Lung microvascular endothelial cell (primary cell): ENCODE data around the gene KRTAP2-3. TPM values are rescaled to one million over a fixed set of nuclear protein-coding genes. Genes with fewer than 3 reads are reported as not detected.
"Not testable (repeated sequence)": the region's sequence is repeated elsewhere in the genome, so short reads cannot be mapped to it uniquely, and the experiment has no call there.

Source experiments
- DNase-seq, 2 donors: peaks; one replicate each; pipeline versions ENCODE4 v3.0.0 to v3.0.0-alpha.2; 2010; ENCODE audit warnings: low read depth in 2 of 2
- total RNA-seq: library from RNA; depleted of rRNA; stranded (reverse); fragments of >200 nt; gene quantifications from 2 replicates; pipeline ENCODE4 v1.2.1, GENCODE V29; 2014

Gene KRTAP2-3
- total RNA-seq, 1 donor from 2014 or later: not detected

DNA sequence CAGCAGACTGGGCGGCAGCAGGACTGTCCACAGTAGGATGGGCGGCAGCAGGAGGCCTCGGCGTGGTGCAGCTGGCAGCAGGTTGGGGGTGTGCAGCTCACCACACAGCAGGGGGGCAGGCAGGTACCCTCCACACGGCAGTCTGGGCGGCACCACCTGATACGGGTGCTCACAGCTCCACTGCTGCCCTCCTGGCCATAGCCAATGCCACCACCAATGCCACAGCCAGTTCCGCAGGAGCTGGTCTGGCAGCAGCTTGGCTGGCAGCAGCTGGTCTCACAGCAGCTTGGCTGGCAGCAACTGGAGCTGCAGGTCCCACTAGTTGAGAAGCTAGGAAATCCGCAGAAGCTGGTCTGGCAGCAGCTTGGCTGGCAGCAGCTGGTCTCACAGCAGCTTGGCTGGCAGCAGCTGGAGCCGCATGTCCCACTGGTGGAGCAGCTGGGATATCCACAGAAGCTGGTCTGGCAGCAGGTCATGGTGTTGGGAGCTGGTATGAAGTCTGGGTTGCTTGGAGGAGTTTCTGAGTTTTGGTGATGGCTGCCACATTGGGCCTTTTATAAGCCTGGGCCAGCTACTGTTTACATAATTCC lies 25.5 kb downstream of the KRTAP2-3 start, which contains the start of gene KRTAP1-3:
TSS of gene KRTAP1-3 (minus strand) at position 529 of the 590 bp plus-strand sequence. CDS start at position 476, 53 bp downstream.
- not testable (repeated sequence) for DNase-seq

- DNase-seq: no peak
Measured at GRCh38 chr17:41029633-41030245, 30.2 kb downstream of the KRTAP2-3 start, which contains the start of gene KRTAP1-4. TSS of gene KRTAP1-4 (minus strand) at chr17:41030195. CDS start at chr17:41030078, 117 bp downstream.

GRCh38 chr17:41026715-41027471 lies 33.0 kb downstream of the KRTAP2-3 start, which contains the start of gene KRTAP1-5:
TSS of gene KRTAP1-5 (minus strand) at chr17:41027208. CDS start at chr17:41027155, 53 bp downstream.
- DNase-seq: no peak

GRCh38 chr17:41024697-41025096 lies 35.2 kb downstream of the KRTAP2-3 start:
- no peak for DNase-seq

- no peak for DNase-seq
Measured at GRCh38 chr17:41020336-41020735, 39.6 kb downstream of the KRTAP2-3 start.

DNA sequence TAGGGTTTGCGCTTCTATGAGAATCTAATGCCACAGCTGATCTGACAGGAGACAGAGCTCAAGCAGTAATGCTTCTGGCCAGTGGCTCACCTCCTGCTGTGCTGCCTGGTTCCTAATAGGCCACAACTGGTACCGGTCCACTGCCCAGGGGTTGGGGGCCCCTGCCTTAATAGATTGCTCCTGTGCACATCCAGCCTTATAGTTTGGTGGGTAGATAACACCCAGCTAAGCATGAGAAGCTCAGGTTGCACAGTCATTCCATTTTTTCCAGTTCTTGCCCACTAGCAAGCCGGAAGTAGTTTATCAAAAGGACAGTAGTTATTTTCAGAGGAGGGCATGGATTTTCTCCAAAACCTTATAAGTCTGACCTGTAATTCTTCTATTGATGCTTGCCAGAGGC lies 40.5 kb downstream of the KRTAP2-3 start:
- no peak for DNase-seq

- no peak for DNase-seq
Measured at GRCh38 chr17:41018541-41018940, 41.4 kb downstream of the KRTAP2-3 start.

GRCh38 chr17:41016578-41017215 lies 43.2 kb downstream of the KRTAP2-3 start:
- no peak for DNase-seq

DNA sequence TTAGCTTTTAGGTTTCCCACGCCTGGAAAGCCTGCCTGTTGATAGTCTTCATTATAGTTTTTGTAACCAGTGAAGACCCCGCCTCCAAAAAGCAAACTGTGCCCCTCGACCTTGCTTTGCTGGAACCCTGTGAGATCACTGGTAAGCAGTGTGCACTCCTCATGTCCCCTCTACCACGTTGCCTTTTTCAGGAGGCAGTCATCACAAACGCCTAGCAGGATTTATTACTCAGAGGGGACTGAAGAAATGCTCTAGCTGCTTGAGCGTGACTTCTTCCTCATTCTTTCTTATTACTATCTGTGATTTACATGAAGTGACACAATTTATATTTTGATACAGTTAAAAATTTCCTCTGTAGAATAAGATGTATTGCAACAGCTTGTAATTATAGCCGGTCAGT lies 44.5 kb downstream of the KRTAP2-3 start:
- no peak for DNase-seq

GRCh38 chr17:41013606-41014005 lies 46.3 kb downstream of the KRTAP2-3 start:
- no peak for DNase-seq

- DNase-seq: no peak
Measured at GRCh38 chr17:41013181-41013580, 46.7 kb downstream of the KRTAP2-3 start.

GRCh38 chr17:41012326-41013120 lies 47.4 kb downstream of the KRTAP2-3 start:
- DNase-seq: no peak

DNA sequence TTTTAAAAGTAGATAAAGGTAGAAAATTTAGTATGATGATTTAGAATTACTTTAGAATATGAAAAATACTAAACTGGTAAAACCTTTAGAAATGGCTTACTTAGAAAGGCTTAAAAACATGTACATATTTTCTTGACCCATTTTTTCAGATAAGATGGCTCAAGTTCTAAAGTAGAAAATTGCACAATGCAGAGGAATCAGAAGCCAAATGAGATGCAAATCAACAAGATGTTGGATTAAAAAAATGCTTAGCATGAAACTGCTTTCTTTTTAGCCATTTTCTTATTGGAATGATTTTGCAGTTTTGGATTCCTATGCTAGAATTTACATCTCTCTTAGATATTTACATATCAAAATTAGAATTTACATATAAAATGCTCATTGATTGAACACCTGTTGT lies 49.5 kb downstream of the KRTAP2-3 start:
- DNase-seq: no peak

DNA sequence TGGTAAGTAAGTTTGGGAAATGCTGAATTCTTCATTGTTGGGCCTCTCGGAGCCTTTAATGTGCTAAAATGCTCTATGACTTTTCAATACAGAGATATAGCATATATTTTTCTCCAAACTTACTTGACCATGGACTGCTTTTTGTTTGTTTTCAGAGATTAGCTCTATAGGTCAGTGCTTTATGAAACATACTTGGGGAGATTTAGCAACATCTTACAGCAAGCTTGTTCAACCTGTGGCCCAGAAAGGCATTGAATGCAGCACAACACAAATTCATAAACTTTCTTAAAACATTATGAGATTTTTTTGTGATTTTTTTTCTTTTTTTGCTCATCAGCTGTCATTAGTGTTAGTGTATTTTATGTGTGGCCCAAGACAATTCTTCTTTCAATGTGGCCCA lies 50.0 kb downstream of the KRTAP2-3 start:
- no peak for DNase-seq

GRCh38 chr17:41009301-41009760 lies 50.6 kb downstream of the KRTAP2-3 start:
- no peak for DNase-seq

Other genes with a start within 250 kb of the KRTAP2-3 start
- gene KRT10, start 237.5 kb downstream of the KRTAP2-3 start, total RNA-seq: 1.6 and 3.3 TPM in 2 replicates
- gene KRT12, start 192.9 kb downstream of the KRTAP2-3 start, total RNA-seq: not detected in 2 replicates
- not detected in 2 replicates for gene KRT20, start 174.9 kb downstream of the KRTAP2-3 start, total RNA-seq
- under 0.01 and 1.6 TPM in 2 replicates for gene KRT23, start 122.5 kb downstream of the KRTAP2-3 start, total RNA-seq
- not detected in 2 replicates for gene KRT39, start 93.2 kb downstream of the KRTAP2-3 start, total RNA-seq
- not detected in 2 replicates for gene KRT40, start 75.8 kb downstream of the KRTAP2-3 start, total RNA-seq
- not detected in 2 replicates for gene KRTAP3-3, start 66.0 kb downstream of the KRTAP2-3 start, total RNA-seq
- gene KRTAP3-2, start 60.2 kb downstream of the KRTAP2-3 start, total RNA-seq: not detected in 2 replicates
- gene KRTAP3-1, start 51.0 kb downstream of the KRTAP2-3 start, total RNA-seq: not detected in 2 replicates
- gene KRTAP1-5, start 32.9 kb downstream of the KRTAP2-3 start, total RNA-seq: not detected in 2 replicates
- gene KRTAP1-4, start 29.9 kb downstream of the KRTAP2-3 start, total RNA-seq: not detected in 2 replicates
- not detected in 2 replicates for gene KRTAP1-3, start 25.2 kb downstream of the KRTAP2-3 start, total RNA-seq
- not detected in 2 replicates for gene KRTAP1-1, start 18.7 kb downstream of the KRTAP2-3 start, total RNA-seq
- gene KRTAP2-1, start 12.8 kb downstream of the KRTAP2-3 start, total RNA-seq: not detected in 2 replicates
- not detected in 2 replicates for gene KRTAP2-2, start 4.9 kb downstream of the KRTAP2-3 start, total RNA-seq
- gene KRTAP2-4, start 5.8 kb upstream of the KRTAP2-3 start, total RNA-seq: not detected in 2 replicates
- gene KRTAP4-7, start 24.0 kb upstream of the KRTAP2-3 start, total RNA-seq: not detected in 2 replicates
- not detected in 2 replicates for gene KRTAP4-8, start 38.0 kb upstream of the KRTAP2-3 start, total RNA-seq
- not detected in 2 replicates for gene KRTAP4-16, start 42.1 kb upstream of the KRTAP2-3 start, total RNA-seq
- not detected in 2 replicates for gene KRTAP4-9, start 45.3 kb upstream of the KRTAP2-3 start, total RNA-seq
- gene KRTAP4-11, start 58.3 kb upstream of the KRTAP2-3 start, total RNA-seq: not detected in 2 replicates
- not detected in 2 replicates for gene KRTAP4-12, start 64.1 kb upstream of the KRTAP2-3 start, total RNA-seq
- not detected in 2 replicates for gene KRTAP4-6, start 80.4 kb upstream of the KRTAP2-3 start, total RNA-seq
- not detected in 2 replicates for gene KRTAP4-5, start 89.7 kb upstream of the KRTAP2-3 start, total RNA-seq
- not detected in 2 replicates for gene KRTAP4-4, start 100.6 kb upstream of the KRTAP2-3 start, total RNA-seq
- not detected in 2 replicates for gene KRTAP4-3, start 108.1 kb upstream of the KRTAP2-3 start, total RNA-seq
- not detected in 2 replicates for gene KRTAP4-2, start 118.1 kb upstream of the KRTAP2-3 start, total RNA-seq
- not detected in 2 replicates for gene KRTAP4-1, start 124.8 kb upstream of the KRTAP2-3 start, total RNA-seq
- gene KRTAP9-1, start 129.8 kb upstream of the KRTAP2-3 start, total RNA-seq: not detected in 2 replicates
- gene KRTAP9-2, start 166.5 kb upstream of the KRTAP2-3 start, total RNA-seq: not detected in 2 replicates
- not detected in 2 replicates for gene KRTAP9-3, start 172.3 kb upstream of the KRTAP2-3 start, total RNA-seq
- not detected in 2 replicates for gene KRTAP9-8, start 177.9 kb upstream of the KRTAP2-3 start, total RNA-seq
- gene KRTAP9-4, start 189.6 kb upstream of the KRTAP2-3 start, total RNA-seq: not detected in 2 replicates
- not detected in 2 replicates for gene KRTAP9-9, start 195.3 kb upstream of the KRTAP2-3 start, total RNA-seq
- not detected in 2 replicates for gene KRTAP9-6, start 205.3 kb upstream of the KRTAP2-3 start, total RNA-seq
- not detected in 2 replicates for gene KRTAP9-7, start 215.6 kb upstream of the KRTAP2-3 start, total RNA-seq
- gene KRTAP29-1, start 242.7 kb upstream of the KRTAP2-3 start, total RNA-seq: not detected in 2 replicates
- not detected in 2 replicates for gene KRTAP16-1, start 249.2 kb upstream of the KRTAP2-3 start, total RNA-seq